ENCODE measurements around the gene FHIT. TPM values are rescaled to one million over a fixed set of nuclear protein-coding genes. Genes with fewer than 3 reads are reported as not detected.

Gene FHIT
- total RNA-seq, 1 donor from 2014 or later = 11.5 TPM

GRCh38 chr3:59798372-59799086 is 1452.7 kb downstream of the FHIT start:
- H3K4me3 ChIP-seq (ENCODE audit: low read depth, low read length) = no peak overlapping the region
- no peaks in the 10 kb centered on the region for H3K36me3 ChIP-seq (ENCODE audit: control insufficient read depth, insufficient read depth, low read length)
- DNase-seq (ENCODE audit: low read depth) = no peak
- TF ChIP-seq, protein P1, sequence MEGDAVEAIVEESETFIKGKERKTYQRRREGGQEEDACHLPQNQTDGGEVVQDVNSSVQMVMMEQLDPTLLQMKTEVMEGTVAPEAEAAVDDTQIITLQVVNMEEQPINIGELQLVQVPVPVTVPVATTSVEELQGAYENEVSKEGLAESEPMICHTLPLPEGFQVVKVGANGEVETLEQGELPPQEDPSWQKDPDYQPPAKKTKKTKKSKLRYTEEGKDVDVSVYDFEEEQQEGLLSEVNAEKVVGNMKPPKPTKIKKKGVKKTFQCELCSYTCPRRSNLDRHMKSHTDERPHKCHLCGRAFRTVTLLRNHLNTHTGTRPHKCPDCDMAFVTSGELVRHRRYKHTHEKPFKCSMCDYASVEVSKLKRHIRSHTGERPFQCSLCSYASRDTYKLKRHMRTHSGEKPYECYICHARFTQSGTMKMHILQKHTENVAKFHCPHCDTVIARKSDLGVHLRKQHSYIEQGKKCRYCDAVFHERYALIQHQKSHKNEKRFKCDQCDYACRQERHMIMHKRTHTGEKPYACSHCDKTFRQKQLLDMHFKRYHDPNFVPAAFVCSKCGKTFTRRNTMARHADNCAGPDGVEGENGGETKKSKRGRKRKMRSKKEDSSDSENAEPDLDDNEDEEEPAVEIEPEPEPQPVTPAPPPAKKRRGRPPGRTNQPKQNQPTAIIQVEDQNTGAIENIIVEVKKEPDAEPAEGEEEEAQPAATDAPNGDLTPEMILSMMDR (IDR thresholded peaks at IDR 0.05; ENCODE audit: insufficient read depth, low read length, poor library complexity, severe bottlenecking) = no peak
- no peaks in the 10 kb centered on the region for H3K27me3 ChIP-seq (ENCODE audit: control insufficient read depth, insufficient read depth, low read length)

DNA sequence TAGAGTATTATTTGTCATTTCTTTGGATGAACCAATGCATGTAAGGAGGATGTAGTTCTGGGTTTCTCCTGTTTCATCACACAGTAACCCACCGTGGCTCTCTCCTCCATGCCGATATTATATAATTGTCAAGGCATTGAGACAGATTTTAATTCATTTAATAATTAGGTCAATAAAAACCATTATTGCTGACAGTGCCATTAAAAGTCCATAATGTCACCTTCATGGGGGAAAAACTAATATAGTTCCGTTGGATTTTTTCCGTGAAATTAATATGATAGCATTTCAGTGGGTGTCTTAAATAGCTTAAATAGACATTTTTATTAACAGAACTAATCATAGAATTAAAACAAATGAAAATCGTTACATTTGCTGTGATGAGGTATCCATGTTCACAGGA is 1453.7 kb downstream of the FHIT start:
- H3K4me3 ChIP-seq (ENCODE audit: low read depth, low read length) = no peak overlapping the region
- no peaks in the 10 kb centered on the region for H3K36me3 ChIP-seq (ENCODE audit: control insufficient read depth, insufficient read depth, low read length)
- H3K27me3 ChIP-seq (ENCODE audit: control insufficient read depth, insufficient read depth, low read length) = no peaks in the 10 kb centered on the region
- no peak for DNase-seq (ENCODE audit: low read depth)
- TF ChIP-seq, protein P1 (IDR thresholded peaks at IDR 0.05; ENCODE audit: insufficient read depth, low read length, poor library complexity, severe bottlenecking) = no peak

DNA sequence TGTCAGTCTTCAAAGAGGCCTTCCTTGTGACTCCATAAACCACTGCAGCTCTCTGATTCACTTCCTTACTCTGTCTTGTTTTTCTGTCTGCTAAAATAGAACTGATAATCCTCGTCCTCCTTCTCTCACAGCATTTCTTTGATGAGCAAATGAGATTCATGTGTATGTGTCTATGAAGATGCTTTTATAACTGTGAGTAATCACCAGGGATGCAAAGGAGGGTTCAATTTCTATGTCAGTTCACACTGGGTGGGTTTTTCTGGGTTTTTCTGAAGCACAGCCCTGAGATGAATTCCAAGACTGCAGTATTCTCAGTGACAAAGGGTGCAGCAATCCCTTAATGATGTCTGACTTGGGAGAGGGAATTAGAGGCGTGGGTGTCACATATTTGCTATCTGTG is 1454.8 kb downstream of the FHIT start:
- Histone ChIP-seq H3K4me3 (ENCODE audit: low read depth, low read length) (no peak overlapping the region), H3K36me3 (ENCODE audit: control insufficient read depth, insufficient read depth, low read length) (no peaks in the 10 kb centered on the region), H3K27me3 (ENCODE audit: control insufficient read depth, insufficient read depth, low read length) (no peaks in the 10 kb centered on the region)
- no peak for DNase-seq (ENCODE audit: low read depth)
- TF ChIP-seq, protein P1 (IDR thresholded peaks at IDR 0.05; ENCODE audit: insufficient read depth, low read length, poor library complexity, severe bottlenecking) = no peak

DNA sequence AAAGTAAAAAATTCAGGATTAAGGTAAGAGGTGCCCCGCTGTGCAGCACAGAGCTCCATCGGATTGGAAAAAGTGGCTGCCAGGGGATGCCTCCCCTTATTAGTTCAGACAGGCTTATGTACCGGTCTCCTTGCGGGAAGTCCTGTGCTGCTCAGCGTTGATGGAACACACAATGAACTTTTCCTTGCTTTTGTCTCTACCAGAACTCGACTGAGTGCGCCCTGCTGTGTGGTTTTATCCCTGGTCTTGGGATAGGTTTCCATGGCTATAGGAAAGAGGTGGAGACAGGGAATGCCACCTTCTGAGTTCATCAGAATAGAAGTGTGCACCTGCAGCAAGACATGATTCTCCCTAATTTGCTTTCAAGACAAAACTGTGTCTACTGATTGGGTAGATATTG is 1455.5 kb downstream of the FHIT start:
- no peak for DNase-seq (ENCODE audit: low read depth)
- TF ChIP-seq, protein P1 (IDR thresholded peaks at IDR 0.05; ENCODE audit: insufficient read depth, low read length, poor library complexity, severe bottlenecking) = no peak
- Histone ChIP-seq H3K36me3 (ENCODE audit: control insufficient read depth, insufficient read depth, low read length) (no peaks in the 10 kb centered on the region), H3K4me3 (ENCODE audit: low read depth, low read length) (no peak overlapping the region), H3K27me3 (ENCODE audit: control insufficient read depth, insufficient read depth, low read length) (no peaks in the 10 kb centered on the region)

- TF ChIP-seq, protein P1 (IDR thresholded peaks at IDR 0.05; ENCODE audit: insufficient read depth, low read length, poor library complexity, severe bottlenecking) = no peak
- H3K36me3 ChIP-seq (ENCODE audit: control insufficient read depth, insufficient read depth, low read length) = no peaks in the 10 kb centered on the region
- no peak for DNase-seq (ENCODE audit: low read depth)
- H3K4me3 ChIP-seq (ENCODE audit: low read depth, low read length) = no peak overlapping the region
- H3K27me3 ChIP-seq (ENCODE audit: control insufficient read depth, insufficient read depth, low read length) = no peaks in the 10 kb centered on the region
Observed at GRCh38 chr3:59793976-59794375, 1457.3 kb downstream of the FHIT start.

- Histone ChIP-seq H3K36me3 (ENCODE audit: control insufficient read depth, insufficient read depth, low read length) (no peaks in the 10 kb centered on the region), H3K27me3 (ENCODE audit: control insufficient read depth, insufficient read depth, low read length) (no peaks in the 10 kb centered on the region), H3K4me3 (ENCODE audit: low read depth, low read length) (no peak overlapping the region)
- TF ChIP-seq, protein P1 (IDR thresholded peaks at IDR 0.05; ENCODE audit: insufficient read depth, low read length, poor library complexity, severe bottlenecking) = no peak
- DNase-seq (ENCODE audit: low read depth) = no peak
Observed at GRCh38 chr3:59791774-59792308, 1459.4 kb downstream of the FHIT start.

All from kidney epithelial cell (primary cell).